Stomach (tissue), 9 donors: ENCODE data around the gene YJU2. TPM values are rescaled to one million over a fixed set of nuclear protein-coding genes. Genes with fewer than 3 reads are reported as not detected.
A peak's percentile ranks its signal among the peaks of the same experiment; 100 is the strongest.
"Not testable (repeated sequence)": the region's sequence is repeated elsewhere in the genome, so short reads cannot be mapped to it uniquely, and the experiment has no call there.

Experiments used
- DNase-seq, 2 donors: peaks; one replicate each; pipeline versions ENCODE4 v3.0.0 to v3.0.0-alpha.2; 2013 to 2019
- H3K27ac ChIP-seq, 5 donors: fragments of 200-600 bp in 4 of 5; sonication (generic) in 4 of 5; one replicate each; pipeline ENCODE4 v1.5.1; 2013 to 2019; ENCODE audit warnings: mild to moderate bottlenecking in 1 of 5, moderate library complexity in 1 of 5
- H3K27me3 ChIP-seq, 3 donors: fragments of 200-600 bp; sonication (generic); one replicate each; pipeline ENCODE4 v1.5.1; 2017 to 2019; ENCODE audit warnings: mixed run types in 1 of 3
- H3K36me3 ChIP-seq, 4 donors: fragments of 200-600 bp; sonication (generic); 1 replicate in 3 of 4; 2 replicates in 1 of 4; pipeline ENCODE4 v1.5.1; 2016 to 2019
- H3K4me1 ChIP-seq, 4 donors: fragments of 200-600 bp; sonication (generic); one replicate each; pipeline ENCODE4 v1.5.1; 2016 to 2019
- H3K4me3 ChIP-seq, 4 donors: fragments of 200-600 bp; sonication (generic) in 3 of 4; one replicate each; pipeline ENCODE4 v1.5.1; 2016 to 2019; ENCODE audit warnings: mild to moderate bottlenecking in 1 of 4
- H3K9me3 ChIP-seq, 4 donors: fragments of 200-600 bp; sonication (generic); one replicate each; pipeline ENCODE4 v1.5.1; 2016 to 2019
- CTCF ChIP-seq, 7 experiments: fragments of 450-650 bp in 4 of 7; fragments of 200-600 bp in 3 of 7; sonication (generic) in 3 of 7; IDR thresholded peaks; one replicate each; pipeline ENCODE4 v1.5.1; 2016 to 2019; ENCODE audit warnings: antibody characterized with exemption in 7 of 7, control low read depth in 2 of 7, mild to moderate bottlenecking in 1 of 7
- EP300 ChIP-seq: sonication (generic); formaldehyde crosslinking; IDR thresholded peaks from one replicate; pipeline ENCODE4 v1.6.1; 2017; ENCODE audit warnings: antibody characterized with exemption
- POLR2A ChIP-seq, 4 donors: fragments of 450-650 bp; IDR thresholded peaks; one replicate each; pipeline ENCODE4 v1.6.1; 2016; ENCODE audit warnings: antibody characterized with exemption in 4 of 4, control low read depth in 2 of 4, mild to moderate bottlenecking in 1 of 4, moderate library complexity in 1 of 4
- POLR2AphosphoS5 ChIP-seq, 3 donors: sonication (generic); formaldehyde crosslinking; IDR thresholded peaks; one replicate each; pipeline ENCODE4 v1.6.1; 2016; ENCODE audit warnings: antibody characterized with exemption in 3 of 3
- WGBS, 5 donors: extraction: QIAGEN DNeasy Blood & Tissue Kit in 3 of 5; methylation state at CpG; one replicate each; pipeline versions ENCODE4 v1.1.5 to v1.1.7; 2013 to 2018; 5-methylcytosine and 5-hydroxymethylcytosine counted together
- intact Hi-C: fragments of 100-400 bp; cut with DNase I; formaldehyde crosslinking; loops from one replicate; pipeline ENCODE4 v1.15.1; 2023; ENCODE audit warnings: low total_unique reads
- polyA plus RNA-seq, 3 donors: library from polyadenylated mRNA; stranded (reverse); fragments of 200-250 nt; gene quantifications; one replicate each; pipeline ENCODE4 v1.2.3, GENCODE V29; 2013
- total RNA-seq, 5 donors: library from RNA; depleted of rRNA; stranded (reverse); fragments of >200 nt; gene quantifications; one replicate each; pipeline versions ENCODE4 v1.1.0 to v1.2.3, GENCODE V29; 2014 to 2016
- donor health status: healthy with polysubstance abuse.
- donor health status: Bipolar disorder and iron deficiency.
- donor health status: healthy.

Gene YJU2
- total and polyA plus RNA-seq, 8 donors = 3.5 to 48.4 (median 23.9) TPM

DNA sequence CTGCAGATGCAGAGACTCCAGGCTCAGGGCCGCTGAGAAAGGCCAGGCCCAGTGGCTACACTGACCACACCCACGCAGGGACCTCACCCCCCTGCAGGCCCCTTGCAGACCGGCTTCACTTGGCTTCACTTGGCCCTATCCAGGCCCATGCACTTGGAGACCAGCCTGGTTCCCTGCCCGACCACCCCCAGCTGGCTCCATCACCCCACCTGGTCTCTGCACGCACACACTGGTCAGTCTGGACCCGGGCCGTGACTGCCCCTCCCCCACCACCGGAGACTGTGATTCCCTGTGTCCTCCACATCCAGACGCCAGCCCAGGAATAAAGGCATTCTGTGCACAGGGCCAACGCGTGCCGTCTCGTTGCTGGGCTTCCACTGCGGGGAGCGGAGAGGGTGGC is 22.4 kb upstream of the YJU2 start:
- Histone ChIP-seq H3K4me1 (peaks cover 0 to 7% (median 0%) of the 10 kb centered on the region in 4 donors), H3K9me3 (no peaks in the 10 kb centered on the region), H3K27me3 (peaks cover 0 to 26% (median 8%) of the 10 kb centered on the region in 3 donors), H3K36me3 (no peaks in the 10 kb centered on the region), H3K4me3 (no peak overlapping the region), H3K27ac (no peak overlapping the region)
- no peak for TF ChIP-seq POLR2A (IDR thresholded peaks at IDR 0.05)
- TF ChIP-seq POLR2AphosphoS5 (IDR thresholded peaks at IDR 0.05) = no peak
- TF ChIP-seq CTCF (IDR thresholded peaks at IDR 0.05) = no peak
- no peak for TF ChIP-seq EP300
- WGBS, 5 donors = 63 to 69% (median 66%) methylated on average over 14 to 15 of the region's 15 CpGs
- DNase-seq = no peak
- intact Hi-C loops = no loop called here

GRCh38 chr19:4225885-4226284 is 21.0 kb upstream of the YJU2 start:
- H3K27ac ChIP-seq = no peak overlapping the region
- peaks cover 0 to 40% (median 19%) of the 10 kb centered on the region in 3 donors for H3K27me3 ChIP-seq
- DNase-seq = no peak
- TF ChIP-seq EP300 = no peak
- no peak for TF ChIP-seq POLR2A (IDR thresholded peaks at IDR 0.05)
- TF ChIP-seq POLR2AphosphoS5 (IDR thresholded peaks at IDR 0.05) = no peak
- no peak for TF ChIP-seq CTCF (IDR thresholded peaks at IDR 0.05)
- intact Hi-C loops = no loop called here
- 67 to 82% (median 79%) methylated on average over 8 of the region's 8 CpGs for WGBS, 5 donors
- H3K9me3 ChIP-seq = no peaks in the 10 kb centered on the region
- no peak overlapping the region for H3K4me3 ChIP-seq
- H3K4me1 ChIP-seq = peaks cover 0 to 8% (median 0%) of the 10 kb centered on the region in 4 donors
- H3K36me3 ChIP-seq = no peaks in the 10 kb centered on the region

DNA sequence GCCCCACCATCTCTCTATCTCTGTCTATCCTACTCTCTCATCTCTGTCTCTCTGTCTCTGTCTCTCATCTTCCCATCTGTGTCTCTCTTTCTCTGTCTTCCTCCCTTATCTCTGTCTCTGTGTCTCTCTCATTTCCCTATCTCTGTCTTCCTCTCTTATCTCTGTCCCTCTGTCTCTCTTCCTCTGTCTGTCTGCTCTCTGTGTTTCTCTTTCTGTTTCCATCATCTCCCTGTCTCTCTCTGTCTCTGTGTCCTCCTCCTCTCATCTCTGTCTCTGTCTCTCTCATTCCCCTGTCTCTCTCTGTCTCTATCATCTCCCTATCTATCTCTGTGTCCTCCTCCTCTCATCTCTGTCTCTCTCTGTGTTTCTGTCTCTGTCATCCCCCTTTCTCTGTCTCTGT is 19.1 kb upstream of the YJU2 start:
- intact Hi-C loops = no loop called here

GRCh38 chr19:4228765-4229178 is 18.1 kb upstream of the YJU2 start:
- no peaks in the 10 kb centered on the region for H3K36me3 ChIP-seq
- peaks cover 0 to 68% (median 35%) of the 10 kb centered on the region in 3 donors for H3K27me3 ChIP-seq
- H3K9me3 ChIP-seq = no peaks in the 10 kb centered on the region
- TF ChIP-seq EP300 = no peak
- TF ChIP-seq POLR2A (IDR thresholded peaks at IDR 0.05) = no peak
- no peak for TF ChIP-seq POLR2AphosphoS5 (IDR thresholded peaks at IDR 0.05)
- no peak for TF ChIP-seq CTCF (IDR thresholded peaks at IDR 0.05)
- DNase-seq = no peak
- no peak overlapping the region for H3K4me3 ChIP-seq
- peaks cover 0 to 8% (median 0%) of the 10 kb centered on the region in 4 donors for H3K4me1 ChIP-seq
- WGBS, 5 donors = 60 to 76% (median 67%) methylated on average over 2 of the region's 2 CpGs
- intact Hi-C loops = no loop called here
- H3K27ac ChIP-seq = no peak overlapping the region

More for the DNA sequence above, 19.1 kb upstream of the YJU2 start:
- H3K9me3 ChIP-seq = no peaks in the 10 kb centered on the region
- no peaks in the 10 kb centered on the region for H3K36me3 ChIP-seq
- no peak for TF ChIP-seq EP300
- H3K4me3 ChIP-seq = no peak overlapping the region
- no peak overlapping the region for H3K27ac ChIP-seq
- peaks cover 0 to 58% (median 26%) of the 10 kb centered on the region in 3 donors for H3K27me3 ChIP-seq
- peaks cover 0 to 8% (median 0%) of the 10 kb centered on the region in 4 donors for H3K4me1 ChIP-seq
- DNase-seq = no peak

DNA sequence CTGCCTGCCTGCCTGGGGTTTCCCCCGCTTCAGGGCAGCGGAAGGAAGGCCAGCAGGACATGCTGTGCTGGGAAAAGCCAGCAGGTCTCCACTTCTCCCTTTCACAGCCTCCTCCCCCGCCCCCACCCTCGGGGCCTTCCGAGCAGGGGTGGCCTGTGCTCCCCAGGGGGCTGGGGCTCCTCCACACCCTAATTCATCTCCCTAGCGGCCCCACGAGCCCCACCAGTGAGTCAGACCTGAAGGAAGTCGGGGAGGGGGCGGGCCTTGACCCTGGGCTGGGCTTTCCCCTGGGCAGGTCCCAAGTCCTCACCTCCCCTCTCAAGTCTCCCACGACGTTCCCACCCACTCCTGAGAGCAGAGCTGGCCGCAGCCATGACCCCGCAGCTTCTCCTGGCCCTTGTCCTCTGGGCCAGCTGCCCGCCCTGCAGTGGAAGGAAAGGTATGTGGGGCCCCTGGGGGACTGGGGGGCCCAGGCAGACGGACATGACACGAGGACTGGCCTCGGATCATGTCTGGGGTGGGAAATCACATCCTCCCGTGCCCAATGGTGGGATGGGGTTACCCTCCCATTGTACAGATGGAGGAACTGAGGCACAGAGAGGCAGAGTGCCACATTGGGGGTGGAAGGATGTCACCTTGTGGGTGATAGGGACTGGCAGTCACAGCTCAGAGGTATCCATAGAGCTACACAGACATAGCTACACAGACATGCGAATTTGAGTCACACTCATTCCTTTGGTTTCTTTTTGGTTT is 17.5 kb upstream of the YJU2 start, which contains the start of gene EBI3:
TSS of gene EBI3 (plus strand) at position 345 of the 753 bp plus-strand sequence. CDS start at position 373, 28 bp downstream.
- DNase-seq = peak in 1 of 2 donors; percentile 45

DNA sequence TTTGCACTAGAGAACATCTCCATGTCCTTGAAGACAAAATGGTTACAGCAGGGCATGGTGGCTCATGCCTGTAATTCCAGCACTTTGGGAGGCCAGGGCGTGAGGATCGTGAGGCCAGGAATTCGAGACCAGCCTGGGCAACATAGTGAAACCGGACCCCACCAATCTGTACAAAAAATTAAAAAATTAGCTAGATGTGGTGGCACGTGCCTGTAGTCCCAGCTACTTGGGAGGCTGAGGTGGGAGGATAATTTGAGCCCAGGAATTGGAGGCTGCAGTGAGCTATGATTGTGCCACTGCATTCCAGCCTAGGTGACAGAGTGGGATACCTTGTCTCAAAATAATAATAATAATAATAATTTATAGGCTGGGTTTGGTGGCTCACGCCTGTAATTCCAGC is 16.6 kb upstream of the YJU2 start:
- H3K36me3 ChIP-seq, intact Hi-C loops, H3K4me3 ChIP-seq, H3K4me1 ChIP-seq, DNase-seq, H3K9me3 ChIP-seq, H3K27ac ChIP-seq: not testable (repeated sequence)
- H3K27me3 ChIP-seq = peaks cover 0 to 81% (median 35%) of the 10 kb centered on the region in 3 donors
- 76 to 92% (median 85%) methylated on average over 6 of the region's 6 CpGs for WGBS, 5 donors

More for the DNA sequence above, 17.5 kb upstream of the YJU2 start, which contains the start of gene EBI3:
- WGBS, 5 donors = 10 to 17% (median 12%) methylated on average over 14 to 19 of the region's 19 CpGs
- H3K27me3 ChIP-seq = peaks cover 0 to 74% (median 35%) of the 10 kb centered on the region in 3 donors
- no peaks in the 10 kb centered on the region for H3K36me3 ChIP-seq
- intact Hi-C loops = no loop called here
- no peaks in the 10 kb centered on the region for H3K9me3 ChIP-seq
- no peak within 1 kb of the TSS for H3K27ac ChIP-seq
- H3K4me1 ChIP-seq = peaks cover 0 to 8% (median 0%) of the 10 kb centered on the region in 4 donors
- TF ChIP-seq CTCF (IDR thresholded peaks at IDR 0.05) (no peak), POLR2A (IDR thresholded peaks at IDR 0.05) (no peak), POLR2AphosphoS5 (IDR thresholded peaks at IDR 0.05) (no peak), EP300 (no peak)
- peak within 1 kb of the TSS in 2 of 4 donors; percentile 2 to 13 for H3K4me3 ChIP-seq

DNA sequence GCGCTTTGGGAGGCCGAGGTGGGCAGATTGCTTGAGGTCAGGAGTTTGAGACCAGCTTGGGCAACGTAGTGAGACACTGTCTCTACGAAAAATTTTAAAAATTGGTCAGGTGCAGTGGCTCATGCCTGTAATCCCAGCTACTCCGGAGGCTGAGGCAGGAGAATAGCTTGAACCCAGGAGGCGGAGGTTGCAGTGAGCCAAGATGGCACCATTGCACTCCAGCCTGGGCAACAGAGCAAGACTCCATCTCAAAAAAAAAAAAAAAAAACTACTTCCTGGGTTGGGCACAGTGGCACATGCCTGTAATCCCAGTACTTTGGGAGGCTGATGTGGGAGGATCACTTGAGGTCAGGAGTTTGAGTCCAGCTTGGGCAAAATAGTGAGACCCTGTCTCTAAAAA is 15.4 kb upstream of the YJU2 start:
- H3K4me3 ChIP-seq, intact Hi-C loops, DNase-seq, H3K4me1 ChIP-seq, H3K9me3 ChIP-seq, H3K36me3 ChIP-seq, H3K27ac ChIP-seq: not testable (repeated sequence)
- peaks cover 0 to 93% (median 35%) of the 10 kb centered on the region in 3 donors for H3K27me3 ChIP-seq
- 82 to 96% (median 92%) methylated on average over 6 of the region's 6 CpGs for WGBS, 5 donors
